NCI-H526 treated with DMSO at 0.1 percent for 48 hours (cell line): ENCODE measurements around the gene PRR14L.
A peak's percentile ranks its signal among the peaks of the same experiment; 100 is the strongest.
"Not testable (repeated sequence)": the region's sequence is repeated elsewhere in the genome, so short reads cannot be mapped to it uniquely, and the experiment has no call there.

ENCODE experiments used
- DNase-seq: peaks from one replicate; lab custom pipeline; 2025; lab: John Stamatoyannopoulos, UW

Gene PRR14L

DNA sequence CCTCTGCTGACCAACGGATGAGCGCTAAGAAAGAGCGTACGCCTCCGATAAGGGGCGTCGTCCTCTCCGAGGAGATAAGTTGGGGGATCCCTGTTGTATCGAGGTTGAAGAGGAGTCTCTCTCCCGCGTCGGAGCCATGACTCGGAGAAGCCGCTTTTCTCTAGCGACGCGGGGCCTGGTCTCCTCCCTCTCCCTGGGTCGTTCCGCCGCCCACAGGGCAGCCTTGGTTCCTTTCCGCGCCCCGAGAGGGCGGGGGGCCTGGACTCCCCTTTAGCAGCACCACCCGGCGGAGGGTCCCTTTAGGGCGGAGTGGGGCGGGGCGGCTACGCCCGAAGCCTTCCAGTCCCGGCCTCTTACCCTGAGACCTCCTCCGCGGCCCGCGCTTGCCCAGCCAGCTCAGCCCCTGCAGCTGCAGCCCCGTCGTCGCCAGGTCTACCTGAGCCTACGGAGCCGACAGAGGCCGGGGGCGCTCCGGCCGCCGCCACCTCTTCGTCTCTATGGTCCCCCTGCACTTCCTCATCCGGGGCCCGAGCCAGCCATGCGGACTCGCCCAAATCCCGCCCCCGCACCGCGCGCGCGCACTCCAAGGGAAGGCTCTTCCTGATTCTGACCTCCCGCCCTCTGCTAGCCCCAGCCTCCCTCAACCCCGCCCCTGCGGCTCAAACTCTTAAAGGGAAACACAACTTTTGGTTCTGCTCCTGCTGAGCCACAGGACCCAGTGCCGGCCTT, at the start of gene PRR14L:
PRR14L (minus strand) TSS at position 497 of the 729 bp plus-strand sequence. CDS start 11,272 bp downstream, outside the sequence.
- DNase-seq, result peak; percentile 84

GRCh38 chr22:31799358-31799757, 49.4 kb upstream of the PRR14L start:
- not testable (repeated sequence) for DNase-seq

- DNase-seq, result no peak
Measured at GRCh38 chr22:31790240-31790639, 40.3 kb upstream of the PRR14L start.

- DNase-seq, result no peak
Measured at GRCh38 chr22:31789803-31790202, 39.9 kb upstream of the PRR14L start.

DNA sequence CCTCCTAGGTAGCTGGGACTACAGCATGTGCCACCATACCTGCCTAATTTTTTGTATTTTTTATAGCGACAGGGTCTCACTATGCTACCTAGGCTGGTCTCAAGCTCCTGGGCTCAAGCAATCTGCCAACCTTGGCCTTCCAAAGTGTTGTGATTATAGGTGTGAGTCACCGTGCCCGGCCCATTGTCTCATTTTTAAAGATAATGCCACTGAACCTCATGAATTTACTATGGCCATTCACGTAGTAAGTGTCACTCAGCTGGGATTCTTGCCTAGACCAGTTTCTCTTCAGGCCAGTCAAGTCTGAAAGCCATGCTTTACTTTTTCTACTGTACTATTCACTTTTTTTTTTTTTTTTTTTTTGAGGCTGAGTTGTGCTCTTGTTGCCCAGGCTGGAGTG, 26.3 kb upstream of the PRR14L start:
- DNase-seq, result no peak

- no peak for DNase-seq
Measured at GRCh38 chr22:31773416-31773815, 23.5 kb upstream of the PRR14L start.

DNA sequence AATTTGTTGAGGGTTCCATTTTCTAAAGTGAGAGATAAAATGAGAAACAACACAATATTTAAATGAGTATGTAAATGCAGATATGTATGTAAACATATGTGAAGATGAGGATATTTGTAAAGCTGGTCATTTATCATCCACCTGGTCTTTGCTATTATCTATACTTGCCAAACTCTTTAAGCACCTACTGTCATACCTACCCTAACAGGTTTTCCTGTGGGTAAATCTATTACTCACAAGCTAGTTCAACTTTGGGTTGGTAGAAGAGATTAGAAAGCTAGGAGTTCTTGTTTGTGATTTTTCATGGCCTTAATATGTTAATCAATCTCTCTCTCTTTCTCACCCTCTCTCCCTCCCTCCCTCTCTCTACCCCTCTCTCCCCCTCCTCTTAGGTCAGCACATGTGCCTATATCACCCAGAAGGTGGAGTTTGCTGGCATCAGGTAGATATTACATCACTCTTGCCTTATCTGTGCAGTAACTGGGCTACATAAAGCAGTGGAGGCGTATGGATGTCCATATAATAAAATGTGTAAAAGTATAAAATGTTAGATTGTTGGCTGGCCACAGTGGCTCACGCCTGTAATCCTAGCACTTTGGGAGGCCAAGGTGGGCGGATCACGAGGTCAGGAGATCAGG, 18.6 kb upstream of the PRR14L start:
- no peak for DNase-seq

- no peak for DNase-seq
Measured at GRCh38 chr22:31764785-31765184, 14.9 kb upstream of the PRR14L start.

GRCh38 chr22:31758860-31759259, 8.9 kb upstream of the PRR14L start:
- DNase-seq, result not testable (repeated sequence)

DNA sequence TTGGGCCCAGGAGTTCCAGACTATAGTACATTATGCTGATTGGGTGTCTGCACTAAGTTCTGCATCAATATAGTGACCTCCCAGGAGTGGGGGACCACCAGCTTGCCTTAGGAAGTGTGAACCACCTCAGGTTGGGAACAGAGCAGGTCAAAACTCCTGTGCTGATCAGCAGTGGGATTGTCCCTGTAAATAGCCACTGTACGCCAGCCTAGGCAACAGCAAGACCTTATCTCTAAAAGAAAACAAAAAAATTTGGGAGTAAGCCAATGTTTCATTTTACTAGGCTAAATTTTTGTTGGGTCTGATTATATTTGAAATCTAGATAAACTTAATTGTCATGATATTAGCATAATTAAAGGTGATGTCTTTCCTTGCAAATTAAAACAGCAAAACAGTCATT, 7.3 kb upstream of the PRR14L start:
- DNase-seq, result no peak

DNA sequence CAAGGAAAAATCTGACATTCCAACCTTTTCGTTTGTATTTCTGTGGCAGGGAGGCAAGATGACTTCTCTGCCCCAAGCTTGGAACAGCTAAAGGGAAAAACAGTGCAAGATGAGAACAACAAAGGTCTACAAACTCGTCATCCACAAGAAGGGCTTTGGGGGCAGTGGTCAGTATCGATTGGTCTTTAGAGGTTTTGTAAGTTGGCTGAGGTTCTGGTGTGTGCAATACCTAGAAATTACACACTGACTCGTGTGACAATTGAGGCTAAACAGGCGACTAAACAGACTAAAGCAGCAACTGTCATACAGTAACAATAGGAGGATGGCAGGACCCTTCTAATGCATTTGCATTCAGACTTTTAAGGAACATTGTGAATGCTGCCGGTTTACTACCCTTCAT, 4.9 kb upstream of the PRR14L start:
- DNase-seq, result no peak

DNA sequence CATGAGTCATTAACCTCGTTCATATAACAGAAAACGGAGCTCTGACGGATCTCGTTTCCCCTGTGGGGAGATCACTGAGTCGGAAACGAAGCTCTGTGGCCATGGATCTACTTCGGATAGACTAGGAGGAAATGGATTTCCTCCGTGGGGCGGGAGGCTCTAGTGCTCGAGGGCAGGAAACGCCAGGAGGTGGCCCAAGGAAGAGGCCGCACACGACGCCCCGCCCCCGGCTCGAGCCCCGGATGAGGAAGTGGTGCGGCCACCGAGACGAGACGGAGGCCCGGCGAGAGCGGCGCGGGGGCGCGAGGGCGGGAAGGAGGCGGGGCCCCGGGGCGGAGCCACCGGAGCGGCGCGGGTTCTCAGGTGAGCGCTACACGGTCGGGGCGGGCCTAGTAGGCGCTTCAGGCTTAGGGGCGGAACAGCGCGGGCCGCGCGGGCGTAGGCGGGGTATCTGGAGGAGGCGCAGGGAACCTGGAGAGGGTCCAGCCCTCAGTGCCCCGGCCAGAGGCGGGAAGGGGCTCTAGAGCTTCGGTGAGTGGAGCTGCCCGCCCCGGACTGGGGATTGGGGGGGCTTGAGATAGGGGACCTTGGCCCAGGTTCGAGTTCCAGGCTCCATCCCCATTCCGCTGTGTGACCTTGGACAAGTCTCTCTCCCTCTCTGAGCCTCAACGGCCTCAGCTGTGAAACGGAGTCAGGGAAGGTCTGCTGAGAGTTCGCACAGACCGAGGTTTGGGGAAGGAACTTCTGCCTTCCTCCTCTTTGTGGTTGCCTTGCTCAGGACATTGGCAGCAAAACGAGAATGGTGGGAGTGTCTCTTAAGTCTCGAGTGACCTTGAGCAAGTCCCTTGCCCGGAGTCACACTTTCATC, 3.9 kb upstream of the PRR14L start, which contains the start of gene DEPDC5:
DEPDC5 (plus strand) TSS at position 386 of the 868 bp plus-strand sequence. CDS start 903 bp downstream, outside the sequence.
- peak; percentile 82 for DNase-seq

DNA sequence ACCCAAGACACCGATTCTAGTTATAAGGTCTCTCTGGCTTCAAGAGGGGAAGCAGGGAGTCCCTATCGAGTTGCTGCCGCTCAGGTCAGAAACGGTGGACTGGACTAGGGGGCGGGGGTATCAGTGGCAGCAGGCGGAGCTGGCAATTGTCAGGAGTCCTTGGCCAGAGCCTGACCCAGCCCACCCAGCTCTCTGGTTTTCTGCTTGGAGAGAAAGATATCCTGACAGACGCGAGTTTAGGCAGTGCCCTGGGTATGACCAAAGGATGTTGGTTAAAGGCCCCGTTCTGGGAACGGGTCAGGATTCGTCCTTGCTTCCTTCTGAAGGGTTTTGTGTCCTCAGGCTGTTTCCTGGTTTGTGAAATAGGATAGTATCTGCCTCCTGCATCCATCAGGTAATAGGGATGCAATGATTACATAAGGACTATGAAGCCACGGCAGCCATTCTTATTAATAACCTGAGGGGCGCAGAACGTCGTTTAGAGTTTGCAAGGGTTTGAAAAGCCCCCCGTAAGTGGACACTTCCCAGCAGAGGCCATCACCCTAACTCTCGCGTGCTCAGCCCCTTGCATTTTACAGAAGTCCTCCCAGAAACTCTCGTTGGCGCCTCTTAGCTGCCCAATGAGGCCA, 3.2 kb upstream of the PRR14L start:
- no peak for DNase-seq

DNA sequence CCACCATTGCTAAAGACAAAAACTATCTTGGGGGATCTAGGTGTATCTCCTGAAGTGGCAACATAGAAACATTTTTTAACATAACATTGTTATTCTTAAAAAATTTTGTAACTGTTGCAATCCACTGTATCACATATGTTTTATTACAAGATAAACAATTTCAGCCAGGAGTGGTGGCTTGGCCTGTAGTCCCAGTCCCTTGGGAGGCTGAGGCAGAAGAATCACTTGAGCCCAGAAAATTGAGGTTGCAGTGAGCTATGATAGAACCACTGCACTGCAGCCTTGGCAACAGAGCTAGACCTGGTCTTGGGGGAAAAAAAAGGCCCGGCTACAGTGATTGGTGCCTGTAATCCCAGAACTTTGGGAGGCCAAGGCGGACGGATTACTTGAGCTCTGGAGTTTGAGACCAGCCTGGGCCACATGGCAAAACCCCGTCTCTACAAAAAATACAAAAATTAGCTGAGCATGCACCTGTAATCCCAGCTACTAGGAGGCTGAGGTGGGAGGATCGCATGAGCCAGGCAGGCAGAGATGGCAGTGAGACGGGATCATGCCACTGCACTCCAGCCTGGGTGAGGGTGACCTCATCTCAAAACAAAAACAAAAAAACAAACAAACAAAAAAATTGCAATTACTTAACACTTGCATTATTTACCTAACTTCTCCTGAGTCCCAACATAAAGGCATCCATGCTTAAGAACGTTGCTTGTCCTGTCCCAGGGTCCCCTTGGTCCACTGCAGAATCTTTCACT, 2.3 kb upstream of the PRR14L start:
- no peak for DNase-seq

DNA sequence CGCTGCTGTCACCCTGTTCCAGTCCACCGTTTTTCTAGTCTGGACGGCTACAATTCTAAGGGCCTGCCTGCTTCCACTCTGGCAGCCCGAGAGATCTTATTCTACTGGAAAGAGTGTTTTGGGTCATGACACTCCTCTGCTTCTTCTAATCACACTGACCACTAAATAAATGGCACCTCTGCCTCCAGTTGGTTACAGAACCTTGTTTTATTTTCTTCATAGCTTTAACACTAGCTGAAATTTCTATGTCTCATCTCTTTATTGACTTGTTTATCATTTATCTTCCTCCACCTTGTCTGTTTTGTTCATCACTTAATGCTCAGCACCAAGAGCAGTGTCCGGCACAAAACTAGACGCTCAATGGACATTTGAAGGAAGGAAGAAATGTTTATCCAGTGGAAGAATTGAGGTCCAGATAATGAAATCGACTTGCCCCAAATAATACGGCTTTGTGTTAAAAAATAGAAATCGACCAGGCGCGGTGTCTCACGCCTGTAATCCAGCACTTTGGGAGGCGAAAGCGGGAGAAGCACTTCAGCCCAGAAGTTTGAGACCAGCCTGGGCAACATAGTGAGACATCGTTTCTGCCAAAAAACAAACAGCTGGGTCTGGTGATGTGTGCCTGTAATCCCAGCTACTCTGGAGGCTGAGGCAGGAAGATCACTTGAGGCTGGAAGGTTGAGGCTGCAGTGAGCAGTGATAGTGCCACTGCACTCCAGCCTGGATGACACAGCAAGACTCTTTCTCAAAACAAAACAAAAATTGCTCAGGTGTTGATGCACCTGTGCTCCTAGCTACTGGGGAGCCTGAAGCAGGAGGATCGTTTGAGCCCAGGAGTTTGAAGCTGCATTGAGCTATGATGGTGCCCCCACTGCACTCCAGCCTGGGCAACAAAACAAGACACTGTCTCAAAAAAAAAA, 693 bp upstream of the PRR14L start:
- DNase-seq, result no peak

- DNase-seq, result no peak
Measured at GRCh38 chr22:31748490-31748889, 1.4 kb downstream of the PRR14L start.

GRCh38 chr22:31747441-31747840, 2.5 kb downstream of the PRR14L start:
- DNase-seq, result no peak

DNA sequence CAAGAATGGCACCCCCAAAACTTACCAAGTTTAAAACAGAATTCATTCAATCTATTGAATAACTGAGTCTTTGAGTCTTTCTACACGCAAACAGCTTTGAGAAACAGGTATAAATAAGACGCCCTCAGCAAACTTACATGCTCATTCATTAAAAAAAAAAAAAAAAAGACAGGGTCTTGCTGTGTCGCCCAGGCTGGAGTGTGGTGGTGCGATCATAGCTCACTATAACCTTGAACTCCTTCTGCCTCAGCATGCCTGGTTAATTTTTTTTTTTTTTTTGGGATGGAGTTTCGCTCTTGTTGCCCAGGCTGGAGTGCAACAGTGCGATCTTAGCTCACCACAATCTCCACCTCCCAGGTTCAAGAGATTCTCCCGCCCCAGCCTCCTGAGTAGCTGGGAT, 6.1 kb downstream of the PRR14L start:
- DNase-seq, result no peak

DNA sequence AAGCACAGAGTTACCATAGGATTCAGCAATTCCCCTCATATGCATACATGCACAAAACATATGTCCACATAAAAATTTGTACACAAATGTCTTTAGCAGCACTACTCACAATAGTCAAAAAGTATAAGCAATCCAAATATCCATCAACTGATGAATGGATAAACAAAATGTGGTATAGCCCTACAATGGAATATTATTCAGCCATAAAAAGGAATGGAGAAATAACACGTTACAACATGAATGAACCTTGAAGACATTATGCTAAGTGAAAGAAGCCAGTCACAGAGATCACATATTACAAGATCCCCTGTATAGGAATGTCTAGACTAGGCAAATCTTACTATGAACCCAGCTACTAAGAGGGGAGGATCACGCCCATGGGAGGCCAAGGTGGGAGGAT, 7.2 kb downstream of the PRR14L start:
- DNase-seq, result no peak

DNA sequence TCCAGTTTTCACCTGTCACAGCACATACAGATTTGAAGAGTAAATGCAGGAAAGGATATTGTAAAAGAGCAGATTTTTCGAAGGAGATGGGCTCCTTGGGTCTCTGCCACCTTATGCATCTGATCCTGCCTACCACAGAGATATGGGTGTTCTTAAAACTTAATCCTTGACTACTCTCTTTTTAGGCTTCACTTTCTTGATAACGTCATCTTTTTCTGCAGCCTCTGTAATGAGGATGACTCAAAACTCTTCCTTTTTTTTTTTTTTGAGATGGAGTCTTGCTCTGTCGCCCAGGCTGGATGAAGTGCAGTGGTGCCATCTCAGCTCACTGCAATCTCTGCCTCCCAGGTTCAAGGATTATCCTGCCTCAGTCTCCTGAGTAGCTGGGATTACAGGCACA, 7.8 kb downstream of the PRR14L start:
- DNase-seq, result no peak
